ES-I3 (cell line): Measurements from ENCODE around the gene QSER1.
"Not testable (repeated sequence)": the region's sequence is repeated elsewhere in the genome, so short reads cannot be mapped to it uniquely, and the experiment has no call there.

Source experiments
- H3K36me3 ChIP-seq: 2 replicates; pipeline ENCODE4 v1.6.1; 2013; ENCODE audit warnings: mild to moderate bottlenecking, low read length, control low read depth, moderate library complexity; ENCODE audit not compliant: insufficient read depth
- H3K4me1 ChIP-seq: 2 replicates; pipeline ENCODE4 v1.6.1; 2013; ENCODE audit warnings: mild to moderate bottlenecking, control low read depth, low read length; ENCODE audit not compliant: insufficient read depth
- H3K9ac ChIP-seq: 2 replicates; pipeline ENCODE4 v1.6.1; 2013; ENCODE audit warnings: low read depth, mild to moderate bottlenecking, low read length, moderate library complexity
- H3K9me3 ChIP-seq: 2 replicates; pipeline ENCODE4 v1.6.1; 2013; ENCODE audit warnings: mild to moderate bottlenecking, low read length, moderate library complexity; ENCODE audit not compliant: control insufficient read depth, insufficient read depth

QSER1 gene

DNA sequence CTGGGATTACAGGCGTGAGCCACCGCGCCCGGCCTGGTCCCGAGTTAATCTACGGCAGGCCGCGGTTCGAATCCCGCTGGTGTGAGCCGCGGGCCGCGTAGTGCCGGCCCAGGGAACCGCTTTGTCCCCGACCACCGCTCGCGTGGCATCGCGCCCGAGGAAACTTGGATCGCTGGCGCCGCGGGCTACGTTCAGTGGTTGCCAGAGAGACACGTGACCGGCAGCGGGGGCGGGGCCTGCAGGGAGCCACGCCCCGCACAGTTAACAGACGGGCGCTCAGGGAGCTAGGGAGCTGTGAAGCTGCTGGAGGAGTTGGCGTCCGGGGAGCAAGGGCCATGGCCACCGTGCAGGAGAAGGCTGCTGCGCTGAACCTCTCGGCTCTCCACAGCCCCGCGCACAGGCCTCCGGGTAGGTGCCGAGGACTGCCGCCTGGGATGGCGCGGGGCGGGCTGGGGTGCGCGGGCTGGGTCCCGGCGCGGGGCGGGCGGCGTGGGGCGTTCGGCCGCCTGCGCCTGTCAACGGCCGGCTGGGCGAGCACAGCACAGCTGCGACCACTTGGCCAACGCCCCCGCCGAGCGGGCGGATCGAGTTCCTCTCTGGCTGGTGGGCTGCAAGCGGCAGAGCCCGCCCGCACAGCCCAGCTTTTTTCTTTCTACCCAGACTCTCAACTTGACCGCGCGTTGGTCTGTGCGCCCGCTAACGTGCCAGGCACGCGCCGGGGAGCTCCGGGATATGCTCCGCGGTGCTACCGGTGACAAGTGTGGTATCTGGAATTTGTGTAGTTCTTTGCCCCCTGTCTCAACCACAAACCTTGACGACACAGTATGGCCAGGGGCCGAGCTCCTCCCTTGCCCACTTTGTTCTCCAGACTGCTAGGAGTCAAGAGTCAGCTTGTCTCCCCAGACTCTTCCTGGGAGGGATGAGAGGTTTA, 123.3 kb downstream of the QSER1 start, which contains the start of gene DEPDC7:
Gene DEPDC7 (plus strand): TSS at position 258 of the 931 bp plus-strand sequence. CDS start 78 bp downstream, at position 336.
- Histone ChIP-seq H3K9ac (peak within 1 kb of the TSS; percentile 82), H3K4me1 (peaks cover 13% of the 10 kb centered on the region), H3K36me3 (no peaks in the 10 kb centered on the region), H3K9me3 (no peaks in the 10 kb centered on the region)

DNA sequence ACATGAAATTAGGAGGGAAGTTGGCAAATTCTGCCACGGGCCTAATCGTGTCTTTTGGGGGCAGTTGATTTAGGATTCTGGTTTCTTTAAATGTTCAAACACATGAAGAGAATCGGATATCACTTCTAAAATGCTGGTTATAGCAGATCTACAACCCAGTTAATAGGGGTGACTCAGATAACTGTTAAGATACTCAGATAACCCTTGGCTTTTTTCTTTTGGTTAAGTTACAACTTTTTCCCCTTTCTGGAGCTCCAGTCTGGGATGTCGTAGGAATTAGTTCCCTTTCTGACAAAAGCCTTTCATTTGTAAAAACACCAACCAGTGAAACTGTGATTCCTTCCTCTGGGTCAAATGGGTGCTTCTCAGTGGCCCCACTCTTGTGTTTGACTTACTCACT, 124.0 kb downstream of the QSER1 start:
- Histone ChIP-seq H3K9me3 (no peaks in the 10 kb centered on the region), H3K4me1 (peaks cover 13% of the 10 kb centered on the region), H3K9ac (peak overlapping the region; percentile 82), H3K36me3 (no peaks in the 10 kb centered on the region)

DNA sequence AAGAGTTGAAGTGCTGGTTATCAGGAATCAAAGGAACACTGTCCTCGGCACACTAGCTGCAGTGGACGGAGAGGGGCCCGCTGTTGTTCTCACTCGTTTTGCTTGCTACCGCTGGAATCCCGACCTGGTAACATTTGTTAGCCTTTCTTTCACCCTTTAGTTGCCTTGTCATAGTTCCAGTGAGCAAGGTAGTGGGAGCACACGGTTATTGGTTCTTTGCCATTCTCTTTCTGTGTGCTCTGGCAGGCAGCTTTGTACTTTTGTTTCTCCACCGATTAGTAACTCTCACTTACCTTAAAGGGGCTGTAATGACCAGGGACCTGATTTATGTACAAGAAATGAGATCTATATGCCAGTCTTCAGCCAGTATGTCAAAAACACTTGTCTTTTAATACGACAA, 124.9 kb downstream of the QSER1 start:
- no peak overlapping the region for H3K9ac ChIP-seq
- no peaks in the 10 kb centered on the region for H3K36me3 ChIP-seq

DNA sequence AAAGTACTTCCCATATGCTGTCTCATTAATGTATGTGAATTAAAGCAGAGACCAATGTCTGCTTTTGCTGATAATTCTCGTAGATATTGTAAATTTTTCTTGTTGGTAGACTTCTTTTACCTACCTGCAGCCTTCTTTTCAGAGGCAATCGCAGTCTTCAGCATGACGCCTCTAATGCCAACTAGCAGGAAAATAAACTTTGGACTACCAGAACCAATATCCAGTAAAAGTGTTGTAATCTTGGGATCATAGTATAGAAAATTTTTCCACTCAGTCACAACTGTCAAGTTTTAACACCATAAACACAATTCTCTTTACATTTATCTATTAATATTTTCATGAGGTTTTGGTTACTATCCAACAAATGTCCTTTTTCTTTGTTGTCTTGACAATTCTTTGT, 125.4 kb downstream of the QSER1 start:
- H3K36me3 ChIP-seq, result no peaks in the 10 kb centered on the region
- H3K9ac ChIP-seq, result no peak overlapping the region
- no peaks in the 10 kb centered on the region for H3K9me3 ChIP-seq
- peaks cover 13% of the 10 kb centered on the region for H3K4me1 ChIP-seq

More for the DNA sequence above, 124.9 kb downstream of the QSER1 start:
- peaks cover 13% of the 10 kb centered on the region for H3K4me1 ChIP-seq
- H3K9me3 ChIP-seq, result no peaks in the 10 kb centered on the region

DNA sequence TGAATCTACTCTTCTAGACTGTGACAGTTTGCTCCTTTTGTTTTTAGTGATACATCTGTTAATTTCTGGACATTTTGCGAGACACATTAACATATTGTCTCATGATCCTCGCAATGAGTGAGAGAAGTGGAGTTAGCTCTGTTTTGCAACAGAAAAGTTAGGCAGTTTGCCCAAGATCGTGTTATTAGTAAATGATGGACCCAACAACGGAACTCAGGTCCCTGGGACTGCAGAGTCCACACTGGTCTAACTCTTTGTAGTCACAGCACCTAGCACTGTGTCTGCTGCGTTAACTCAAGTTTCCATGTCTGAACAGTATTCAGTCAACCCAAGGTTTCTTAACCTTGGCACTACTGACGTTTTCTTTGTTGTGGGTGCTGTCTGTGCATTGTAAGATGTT, 126.2 kb downstream of the QSER1 start:
- H3K9ac ChIP-seq, result no peak overlapping the region
- peaks cover 13% of the 10 kb centered on the region for H3K4me1 ChIP-seq
- no peaks in the 10 kb centered on the region for H3K36me3 ChIP-seq
- H3K9me3 ChIP-seq, result no peaks in the 10 kb centered on the region

DNA sequence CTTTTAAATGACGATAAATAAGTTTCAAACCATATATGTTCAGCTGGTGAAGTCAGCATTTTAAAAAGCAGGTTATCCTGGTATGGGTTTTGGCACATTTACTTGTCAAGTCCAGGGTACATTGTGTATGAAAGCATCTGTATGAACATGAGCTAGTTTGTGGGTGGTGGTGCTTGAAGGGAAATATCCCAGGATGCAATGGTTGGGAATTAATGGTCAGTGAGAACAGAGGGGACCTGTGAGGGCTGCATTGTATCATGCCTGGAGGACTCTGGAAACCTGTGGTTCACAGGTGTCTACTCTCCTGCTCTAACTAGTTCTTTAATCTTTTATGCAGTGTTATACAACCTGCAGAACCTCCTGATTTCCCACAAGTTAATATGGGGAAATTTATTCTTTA, 128.9 kb downstream of the QSER1 start:
- no peaks in the 10 kb centered on the region for H3K9me3 ChIP-seq
- no peaks in the 10 kb centered on the region for H3K36me3 ChIP-seq
- peaks cover 20% of the 10 kb centered on the region; the same call in 1 of the 2 replicates for H3K4me1 ChIP-seq
- no peak overlapping the region for H3K9ac ChIP-seq

DNA sequence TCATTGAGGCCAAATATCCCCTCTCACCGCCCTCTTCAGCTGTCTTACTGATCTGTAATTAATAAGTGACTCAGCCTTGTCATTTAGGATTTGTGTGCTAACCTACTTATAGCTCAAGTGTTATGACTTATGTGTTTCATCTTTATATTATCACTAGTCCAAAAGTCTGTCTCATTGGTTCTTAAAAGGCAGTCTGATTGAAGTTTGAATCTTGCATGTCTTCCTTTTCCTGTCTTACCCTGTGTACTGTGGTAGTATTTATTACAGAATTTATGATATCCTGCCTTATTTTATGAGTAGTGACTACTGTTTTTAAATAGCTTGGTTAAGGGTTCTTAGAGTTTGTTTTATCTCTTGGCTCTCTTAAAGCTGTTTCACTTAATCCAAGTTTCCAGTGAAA, 129.3 kb downstream of the QSER1 start:
- H3K4me1 ChIP-seq, result peaks cover 19% of the 10 kb centered on the region; the same call in 1 of the 2 replicates
- H3K9ac ChIP-seq, result no peak overlapping the region
- H3K36me3 ChIP-seq, result no peaks in the 10 kb centered on the region
- H3K9me3 ChIP-seq, result no peaks in the 10 kb centered on the region

- Histone ChIP-seq H3K4me1 (peaks cover 11% of the 10 kb centered on the region; the same call in 1 of the 2 replicates), H3K9me3 (no peaks in the 10 kb centered on the region), H3K36me3 (no peaks in the 10 kb centered on the region), H3K9ac (no peak overlapping the region)
Measured at GRCh38 chr11:33025339-33025722, 132.7 kb downstream of the QSER1 start.

GRCh38 chr11:33027233-33027632, 134.6 kb downstream of the QSER1 start:
- Histone ChIP-seq H3K4me1 (peaks cover 11% of the 10 kb centered on the region; the same call in 1 of the 2 replicates), H3K9me3 (no peaks in the 10 kb centered on the region), H3K9ac (no peak overlapping the region), H3K36me3 (no peaks in the 10 kb centered on the region)

GRCh38 chr11:33027846-33028536, 135.4 kb downstream of the QSER1 start:
- Histone ChIP-seq H3K36me3 (no peaks in the 10 kb centered on the region), H3K9me3 (no peaks in the 10 kb centered on the region), H3K9ac (no peak overlapping the region), H3K4me1 (peaks cover 11% of the 10 kb centered on the region; the same call in 1 of the 2 replicates)

GRCh38 chr11:33028537-33028914, 135.9 kb downstream of the QSER1 start:
- H3K36me3 ChIP-seq, result no peaks in the 10 kb centered on the region
- no peaks in the 10 kb centered on the region for H3K9me3 ChIP-seq
- peaks cover 11% of the 10 kb centered on the region; the same call in 1 of the 2 replicates for H3K4me1 ChIP-seq
- H3K9ac ChIP-seq, result no peak overlapping the region

- H3K36me3 ChIP-seq, H3K9ac ChIP-seq, H3K9me3 ChIP-seq: not testable (repeated sequence)
- H3K4me1 ChIP-seq, result peaks cover 11% of the 10 kb centered on the region; the same call in 1 of the 2 replicates
Measured at GRCh38 chr11:33029218-33029617, 136.6 kb downstream of the QSER1 start.
